OCI-LY3 (cell line): ENCODE data around the gene NSRP1.

Experiments
- H2AFZ ChIP-seq: fragments of 200-600, 300-600 bp; shearing (Covaris generic); 2 replicates; pipeline ENCODE4 v1.6.0; 2014; ENCODE audit warnings: antibody characterized with exemption, low read depth, low read length
- H3K27ac ChIP-seq: fragments of 200-600, 300-600 bp; sonication (generic); 2 replicates; pipeline ENCODE4 v1.5.1; 2014; ENCODE audit warnings: mild to moderate bottlenecking, low read length, moderate library complexity, mixed read lengths
- H3K27me3 ChIP-seq: fragments of 200-600, 300-600 bp; sonication (generic); 2 replicates; pipeline ENCODE4 v1.6.1; 2014; ENCODE audit warnings: low read depth, low read length, mixed read lengths
- H3K36me3 ChIP-seq: fragments of 200-600, 300-600 bp; sonication (generic); replicated peaks from 2 replicates; pipeline ENCODE3; 2014; ENCODE audit warnings: low read depth, low read length, mixed read lengths
- H3K4me1 ChIP-seq: fragments of 300-600, 200-600 bp; sonication (generic); 2 replicates; pipeline ENCODE4 v1.6.1; 2014; ENCODE audit warnings: low read length, mixed read lengths
- H3K4me2 ChIP-seq: fragments of 200-600, 300-600 bp; sonication (generic); 2 replicates; pipeline ENCODE4 v1.6.1; 2014; ENCODE audit warnings: low read length, mixed read lengths
- H3K4me3 ChIP-seq: fragments of 300-600, 200-600 bp; sonication (generic); 2 replicates; pipeline ENCODE4 v1.5.1; 2014; ENCODE audit warnings: antibody characterized with exemption, mild to moderate bottlenecking, low read length, moderate library complexity
- H3K79me2 ChIP-seq: fragments of 300-600, 200-600 bp; shearing (Covaris generic); 2 replicates; pipeline ENCODE4 v1.6.1; 2014; ENCODE audit warnings: mild to moderate bottlenecking, low read length, mixed read lengths
- H3K9ac ChIP-seq: fragments of 300-600, 200-600 bp; shearing (Covaris generic); 2 replicates; pipeline ENCODE4 v1.6.0; 2014; ENCODE audit warnings: mild to moderate bottlenecking, low read length, moderate library complexity
- H3K9me3 ChIP-seq: fragments of 200-600, 300-600 bp; shearing (Covaris generic); 2 replicates; pipeline ENCODE4 v1.6.1; 2014; ENCODE audit warnings: low read length, mixed read lengths; ENCODE audit not compliant: insufficient read depth
- H4K20me1 ChIP-seq: fragments of 200-600, 300-600 bp; sonication (generic); 2 replicates; pipeline ENCODE4 v1.6.1; 2016; ENCODE audit warnings: low read length, mixed read lengths; ENCODE audit not compliant: insufficient read depth
- CTCF ChIP-seq: fragments of 200-600, 300-600 bp; sonication (generic); IDR thresholded peaks from 2 replicates; pipeline ENCODE4 v1.5.1; 2014; ENCODE audit warnings: antibody characterized with exemption, low read length, low read depth
- EZH2phosphoT487 ChIP-seq: fragments of 200-600 bp; shearing (Covaris generic); IDR thresholded peaks from 2 replicates; pipeline ENCODE4 v1.6.1; 2018; ENCODE audit warnings: antibody characterized with exemption, mixed run types, low read depth

The NSRP1 gene

GRCh38 chr17:30095507-30096244, 20.9 kb upstream of the NSRP1 start:
- Histone ChIP-seq H2AFZ (peak overlapping the region; percentile 76), H3K9ac (no peak overlapping the region), H3K27ac (no peak overlapping the region), H3K79me2 (no peaks in the 10 kb centered on the region), H3K4me3 (0 out of 2 replicates have a peak overlapping the region, but pooled peaks have one; percentile 1), H4K20me1 (no peaks in the 10 kb centered on the region), H3K27me3 (peaks cover 14% of the 10 kb centered on the region), H3K9me3 (no peaks in the 10 kb centered on the region), H3K4me1 (peaks cover 16% of the 10 kb centered on the region), H3K4me2 (peak overlapping the region; percentile 36), H3K36me3 (no peaks in the 10 kb centered on the region)
- TF ChIP-seq EZH2phosphoT487 (no peak), CTCF (peak; percentile 57)

GRCh38 chr17:30101686-30102390, 14.8 kb upstream of the NSRP1 start:
- no peaks in the 10 kb centered on the region for H3K9me3 ChIP-seq
- no peak overlapping the region for H3K4me3 ChIP-seq
- H3K4me2 ChIP-seq, result no peak overlapping the region
- peaks cover 6% of the 10 kb centered on the region for H3K4me1 ChIP-seq
- H4K20me1 ChIP-seq, result no peaks in the 10 kb centered on the region
- no peaks in the 10 kb centered on the region for H3K79me2 ChIP-seq
- peaks cover 14% of the 10 kb centered on the region for H3K27me3 ChIP-seq
- H2AFZ ChIP-seq, result no peak overlapping the region
- no peak overlapping the region for H3K27ac ChIP-seq
- H3K36me3 ChIP-seq, result no peaks in the 10 kb centered on the region
- no peak overlapping the region for H3K9ac ChIP-seq
- TF ChIP-seq EZH2phosphoT487, result no peak
- TF ChIP-seq CTCF, result no peak

GRCh38 chr17:30103921-30104320, 12.7 kb upstream of the NSRP1 start:
- Histone ChIP-seq H3K27me3 (peaks cover 18% of the 10 kb centered on the region), H3K4me2 (no peak overlapping the region), H4K20me1 (no peaks in the 10 kb centered on the region), H3K36me3 (no peaks in the 10 kb centered on the region), H3K9ac (no peak overlapping the region), H3K27ac (no peak overlapping the region), H3K79me2 (no peaks in the 10 kb centered on the region), H3K9me3 (no peaks in the 10 kb centered on the region), H2AFZ (no peak overlapping the region), H3K4me1 (peaks cover 6% of the 10 kb centered on the region), H3K4me3 (no peak overlapping the region)
- no peak for TF ChIP-seq CTCF
- no peak for TF ChIP-seq EZH2phosphoT487

GRCh38 chr17:30104575-30105339, 11.9 kb upstream of the NSRP1 start:
- no peak overlapping the region for H3K27ac ChIP-seq
- H3K9ac ChIP-seq, result peak overlapping the region; percentile 9; the same call in 1 of the 2 replicates
- no peaks in the 10 kb centered on the region for H3K36me3 ChIP-seq
- H4K20me1 ChIP-seq, result no peaks in the 10 kb centered on the region
- peak overlapping the region; percentile 95 for H3K4me2 ChIP-seq
- H3K27me3 ChIP-seq, result peaks cover 18% of the 10 kb centered on the region
- H3K4me1 ChIP-seq, result peaks cover 6% of the 10 kb centered on the region
- no peaks in the 10 kb centered on the region for H3K9me3 ChIP-seq
- H3K79me2 ChIP-seq, result no peaks in the 10 kb centered on the region
- H3K4me3 ChIP-seq, result peak overlapping the region; percentile 85
- peak overlapping the region; percentile 97 for H2AFZ ChIP-seq
- TF ChIP-seq EZH2phosphoT487 (no peak), CTCF (peak; percentile 96)
